ENCODE measurements around the gene GUCY1B1. TPM values are rescaled to one million over a fixed set of nuclear protein-coding genes. Genes with fewer than 3 reads are reported as not detected.
A peak's percentile ranks its signal among the peaks of the same experiment; 100 is the strongest.

The GUCY1B1 gene
- total RNA-seq, 1 donor = 1.1 TPM

DNA sequence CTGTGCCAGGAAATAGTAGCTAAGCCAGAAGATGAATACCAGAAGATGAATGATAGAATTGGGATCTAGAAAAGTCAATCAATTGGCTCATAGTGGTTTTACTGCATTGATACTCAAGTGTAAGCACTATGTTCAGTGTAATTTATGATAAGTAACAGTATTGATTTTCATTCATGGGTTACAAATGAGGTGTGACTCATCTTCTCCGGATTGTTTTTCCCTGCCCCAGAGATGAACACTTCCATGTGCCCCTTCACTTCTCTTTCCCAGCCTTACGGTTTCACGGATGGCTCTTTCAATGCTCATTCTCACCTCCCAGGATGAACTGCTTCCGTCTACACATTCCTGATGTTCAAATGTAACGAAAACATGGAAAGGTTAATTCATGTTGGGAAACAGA, 9.8 kb upstream of the GUCY1B1 start:
- H3K4me3 ChIP-seq (ENCODE audit: insufficient read depth, low read length) = no peak overlapping the region
- no peaks in the 10 kb centered on the region for H3K79me2 ChIP-seq (ENCODE audit: insufficient read depth, low read length)
- no peaks in the 10 kb centered on the region for H3K4me1 ChIP-seq (ENCODE audit: insufficient read depth, low read length)
- H2AFZ ChIP-seq (ENCODE audit: low read length) = no peak overlapping the region
- no peaks in the 10 kb centered on the region for H4K20me1 ChIP-seq (ENCODE audit: insufficient read depth, low read length)
- TF ChIP-seq, protein P1, sequence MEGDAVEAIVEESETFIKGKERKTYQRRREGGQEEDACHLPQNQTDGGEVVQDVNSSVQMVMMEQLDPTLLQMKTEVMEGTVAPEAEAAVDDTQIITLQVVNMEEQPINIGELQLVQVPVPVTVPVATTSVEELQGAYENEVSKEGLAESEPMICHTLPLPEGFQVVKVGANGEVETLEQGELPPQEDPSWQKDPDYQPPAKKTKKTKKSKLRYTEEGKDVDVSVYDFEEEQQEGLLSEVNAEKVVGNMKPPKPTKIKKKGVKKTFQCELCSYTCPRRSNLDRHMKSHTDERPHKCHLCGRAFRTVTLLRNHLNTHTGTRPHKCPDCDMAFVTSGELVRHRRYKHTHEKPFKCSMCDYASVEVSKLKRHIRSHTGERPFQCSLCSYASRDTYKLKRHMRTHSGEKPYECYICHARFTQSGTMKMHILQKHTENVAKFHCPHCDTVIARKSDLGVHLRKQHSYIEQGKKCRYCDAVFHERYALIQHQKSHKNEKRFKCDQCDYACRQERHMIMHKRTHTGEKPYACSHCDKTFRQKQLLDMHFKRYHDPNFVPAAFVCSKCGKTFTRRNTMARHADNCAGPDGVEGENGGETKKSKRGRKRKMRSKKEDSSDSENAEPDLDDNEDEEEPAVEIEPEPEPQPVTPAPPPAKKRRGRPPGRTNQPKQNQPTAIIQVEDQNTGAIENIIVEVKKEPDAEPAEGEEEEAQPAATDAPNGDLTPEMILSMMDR (IDR thresholded peaks at IDR 0.05; ENCODE audit: extremely low read depth, low read depth, low read length) = no peak
- H3K9me3 ChIP-seq (ENCODE audit: low read depth, low read length) = no peaks in the 10 kb centered on the region
- H3K27me3 ChIP-seq (ENCODE audit: insufficient read depth, low read length) = no peaks in the 10 kb centered on the region
- DNase-seq (ENCODE audit: insufficient read length, low spot score, missing footprints) = no peak
- H3K36me3 ChIP-seq (ENCODE audit: insufficient read depth, low read length) = no peaks in the 10 kb centered on the region
- no peak overlapping the region for H3K4me2 ChIP-seq (ENCODE audit: insufficient read depth, low read length)
- no peak overlapping the region for H3K27ac ChIP-seq (ENCODE audit: low read depth, low read length)

DNA sequence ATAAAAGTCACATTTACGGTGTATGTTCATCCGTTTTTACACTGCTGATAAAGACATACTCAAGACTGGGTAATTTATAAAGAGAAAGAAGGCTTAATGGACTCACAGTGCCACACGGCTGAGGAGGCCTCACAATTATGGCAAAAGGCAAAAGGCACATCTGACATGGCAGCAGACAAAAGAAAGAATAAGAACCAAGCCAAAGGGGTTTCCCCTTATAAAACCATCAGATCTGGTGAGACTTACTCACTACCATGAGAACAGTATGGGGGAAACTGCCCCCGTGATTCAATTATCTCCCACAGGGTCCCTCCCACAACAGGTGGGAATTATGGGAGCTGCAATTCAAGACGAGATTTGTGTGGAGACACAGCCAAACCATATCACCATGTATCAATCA, 7.3 kb upstream of the GUCY1B1 start:
- no peak for DNase-seq (ENCODE audit: insufficient read length, low spot score, missing footprints)
- no peak overlapping the region for H3K4me3 ChIP-seq (ENCODE audit: insufficient read depth, low read length)
- TF ChIP-seq, protein P1 (IDR thresholded peaks at IDR 0.05; ENCODE audit: extremely low read depth, low read depth, low read length) = no peak
- no peaks in the 10 kb centered on the region for H3K27me3 ChIP-seq (ENCODE audit: insufficient read depth, low read length)
- no peaks in the 10 kb centered on the region for H4K20me1 ChIP-seq (ENCODE audit: insufficient read depth, low read length)
- no peaks in the 10 kb centered on the region for H3K9me3 ChIP-seq (ENCODE audit: low read depth, low read length)
- no peak overlapping the region for H2AFZ ChIP-seq (ENCODE audit: low read length)
- H3K4me1 ChIP-seq (ENCODE audit: insufficient read depth, low read length) = no peaks in the 10 kb centered on the region
- no peak overlapping the region for H3K4me2 ChIP-seq (ENCODE audit: insufficient read depth, low read length)
- no peak overlapping the region for H3K27ac ChIP-seq (ENCODE audit: low read depth, low read length)
- H3K79me2 ChIP-seq (ENCODE audit: insufficient read depth, low read length) = no peaks in the 10 kb centered on the region
- no peaks in the 10 kb centered on the region for H3K36me3 ChIP-seq (ENCODE audit: insufficient read depth, low read length)

DNA sequence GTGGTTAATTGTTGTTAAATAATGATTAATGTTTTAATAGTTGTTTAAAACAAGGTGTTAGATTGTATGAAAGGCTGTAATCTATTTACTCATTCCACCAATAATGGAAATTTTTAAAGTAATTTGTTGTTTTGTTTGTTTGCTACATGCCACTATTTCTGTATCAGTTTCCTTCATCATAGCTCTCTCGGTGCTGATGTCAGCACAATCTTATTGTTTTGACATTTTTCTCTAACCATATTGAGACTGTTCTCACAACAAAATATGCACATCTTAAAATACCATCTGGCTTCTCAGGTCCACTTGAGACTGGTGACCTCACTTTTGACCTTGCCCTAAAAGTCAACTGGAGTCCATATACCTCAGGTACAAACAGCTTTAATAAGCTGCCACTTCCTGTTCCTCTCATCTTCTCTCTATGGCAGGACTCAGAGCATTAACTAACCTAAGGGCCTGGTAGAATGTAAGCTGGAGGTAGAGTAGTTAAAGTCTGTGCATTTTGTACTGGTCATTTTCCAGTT, 1.0 kb upstream of the GUCY1B1 start:
- no peak overlapping the region for H2AFZ ChIP-seq (ENCODE audit: low read length)
- no peak overlapping the region for H3K4me3 ChIP-seq (ENCODE audit: insufficient read depth, low read length)
- no peak overlapping the region for H3K4me2 ChIP-seq (ENCODE audit: insufficient read depth, low read length)
- no peaks in the 10 kb centered on the region for H3K9me3 ChIP-seq (ENCODE audit: low read depth, low read length)
- TF ChIP-seq, protein P1 (IDR thresholded peaks at IDR 0.05; ENCODE audit: extremely low read depth, low read depth, low read length) = no peak
- DNase-seq (ENCODE audit: insufficient read length, low spot score, missing footprints) = no peak
- H3K79me2 ChIP-seq (ENCODE audit: insufficient read depth, low read length) = no peaks in the 10 kb centered on the region
- H3K27me3 ChIP-seq (ENCODE audit: insufficient read depth, low read length) = no peaks in the 10 kb centered on the region
- H3K4me1 ChIP-seq (ENCODE audit: insufficient read depth, low read length) = peaks cover 3% of the 10 kb centered on the region
- no peaks in the 10 kb centered on the region for H4K20me1 ChIP-seq (ENCODE audit: insufficient read depth, low read length)
- no peak overlapping the region for H3K27ac ChIP-seq (ENCODE audit: low read depth, low read length)
- H3K36me3 ChIP-seq (ENCODE audit: insufficient read depth, low read length) = no peaks in the 10 kb centered on the region

DNA sequence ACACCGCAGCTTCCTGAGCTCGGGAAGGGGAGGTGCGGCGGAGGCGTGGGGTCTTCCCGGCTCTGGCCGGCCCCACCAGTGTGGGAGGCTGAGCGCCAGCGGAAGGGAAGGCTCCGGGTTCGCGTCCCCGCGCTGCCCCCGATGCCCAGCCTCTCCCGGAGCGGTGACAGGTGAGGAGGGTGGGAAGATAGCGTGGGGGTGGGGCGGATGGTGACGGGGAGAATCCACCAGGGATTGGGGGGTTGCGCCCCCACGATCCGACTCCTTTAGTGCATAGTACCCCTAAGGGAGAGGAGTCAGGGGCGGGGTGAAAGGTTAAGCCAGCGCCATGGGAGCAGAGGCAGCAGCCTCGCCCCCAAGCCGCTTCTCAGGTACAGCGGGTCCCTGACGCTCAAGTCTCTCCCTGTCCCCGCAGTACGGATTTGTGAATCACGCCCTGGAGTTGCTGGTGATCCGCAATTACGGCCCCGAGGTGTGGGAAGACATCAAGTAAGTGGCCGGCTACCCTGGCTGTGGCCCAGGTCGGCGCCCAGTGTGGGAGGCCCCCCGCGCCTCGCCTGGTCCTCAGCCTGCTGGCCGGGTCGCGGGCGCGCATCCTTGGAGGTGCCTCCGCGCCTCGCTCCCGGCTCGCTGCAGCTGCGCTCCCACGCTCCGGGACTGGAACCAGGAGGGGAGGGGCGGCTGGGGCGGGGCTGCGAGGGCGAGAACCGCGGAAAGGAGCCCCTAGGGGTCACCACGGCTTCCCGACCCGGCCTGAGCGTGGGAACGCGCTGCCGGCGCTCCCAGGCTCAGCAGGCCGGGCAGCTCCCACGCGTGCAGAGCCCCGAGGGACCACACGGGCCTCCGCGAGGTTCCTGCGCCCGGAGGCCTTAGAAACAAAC, 791 bp downstream of the GUCY1B1 start:
- peak; percentile 82 for DNase-seq (ENCODE audit: insufficient read length, low spot score, missing footprints)
- H3K27ac ChIP-seq (ENCODE audit: low read depth, low read length) = no peak overlapping the region
- TF ChIP-seq, protein P1 (IDR thresholded peaks at IDR 0.05; ENCODE audit: extremely low read depth, low read depth, low read length) = no peak

More for the DNA sequence above, 791 bp downstream of the GUCY1B1 start:
- Histone ChIP-seq H3K36me3 (ENCODE audit: insufficient read depth, low read length) (no peaks in the 10 kb centered on the region), H3K4me2 (ENCODE audit: insufficient read depth, low read length) (peak overlapping the region; percentile 86), H3K4me3 (ENCODE audit: insufficient read depth, low read length) (peak overlapping the region; percentile 74), H3K9me3 (ENCODE audit: low read depth, low read length) (no peaks in the 10 kb centered on the region), H3K27me3 (ENCODE audit: insufficient read depth, low read length) (no peaks in the 10 kb centered on the region), H3K79me2 (ENCODE audit: insufficient read depth, low read length) (no peaks in the 10 kb centered on the region), H2AFZ (ENCODE audit: low read length) (peak overlapping the region; percentile 85), H4K20me1 (ENCODE audit: insufficient read depth, low read length) (no peaks in the 10 kb centered on the region), H3K4me1 (ENCODE audit: insufficient read depth, low read length) (peaks cover 3% of the 10 kb centered on the region)
